HEK293T (cell line): Measurements from ENCODE around the gene POP5.

ENCODE experiments used
- CTCF ChIA-PET: fragments of 350-600 bp; formaldehyde crosslinking; extraction: SDS; loops from one replicate; lab custom pipeline; 2021; ENCODE audit warnings: antibody characterized with exemption, inconsistent platforms; lab: Yijun Ruan, JAX
- POLR2A ChIA-PET: fragments of 350-600 bp; formaldehyde crosslinking; extraction: SDS; loops from one replicate; lab custom pipeline; 2020; ENCODE audit warnings: antibody characterized with exemption, inconsistent platforms; lab: Yijun Ruan, JAX
- DNase-seq: peaks from one replicate; pipeline ENCODE4 v3.0.0; 2012; ENCODE audit warnings: mixed read lengths; ENCODE audit errors: extremely low spot score
- ARNT ChIP-seq: fragments of 450-650 bp; IDR thresholded peaks from 2 replicates; pipeline ENCODE4 v1.6.1; 2017; ENCODE audit warnings: mild to moderate bottlenecking
- BHLHE40 ChIP-seq: fragments of 450-650 bp; IDR thresholded peaks from 2 replicates; pipeline ENCODE4 v1.6.1; 2016; ENCODE audit warnings: mild to moderate bottlenecking, moderate library complexity, borderline replicate concordance
- CTBP1 ChIP-seq: fragments of 450-650 bp; IDR thresholded peaks from 2 replicates; pipeline ENCODE4 v1.6.1; 2016; ENCODE audit warnings: borderline replicate concordance
- ELF4 ChIP-seq: fragments of 450-650 bp; IDR thresholded peaks from 2 replicates; pipeline ENCODE4 v1.6.1; 2017; ENCODE audit warnings: antibody characterized with exemption
- FOXA1 ChIP-seq: fragments of 450-650 bp; IDR thresholded peaks from 2 replicates; pipeline ENCODE4 v1.6.1; 2016; ENCODE audit warnings: mild to moderate bottlenecking
- FOXK2 ChIP-seq: fragments of 450-650 bp; IDR thresholded peaks from 2 replicates; pipeline ENCODE4 v1.6.1; 2016; ENCODE audit warnings: mild to moderate bottlenecking
- FOXM1 ChIP-seq: fragments of 450-650 bp; IDR thresholded peaks from 2 replicates; pipeline ENCODE4 v1.6.1; 2017; ENCODE audit warnings: mild to moderate bottlenecking, borderline replicate concordance
- HDGF ChIP-seq: fragments of 450-650 bp; IDR thresholded peaks from 2 replicates; pipeline ENCODE4 v1.6.1; 2017; ENCODE audit warnings: antibody characterized with exemption, borderline replicate concordance
- L3MBTL2 ChIP-seq: fragments of 450-650 bp; conservative IDR thresholded peaks from 2 replicates; pipeline ENCODE4 v1.6.1; 2016; ENCODE audit warnings: mild to moderate bottlenecking
- LEF1 ChIP-seq: fragments of 450-650 bp; IDR thresholded peaks from 2 replicates; pipeline ENCODE4 v1.6.1; 2017; ENCODE audit warnings: mild to moderate bottlenecking, borderline replicate concordance
- NFRKB ChIP-seq: fragments of 450-650 bp; IDR thresholded peaks from 2 replicates; pipeline ENCODE4 v1.6.1; 2016; ENCODE audit warnings: mild to moderate bottlenecking, moderate library complexity
- PKNOX1 ChIP-seq: fragments of 450-650 bp; IDR thresholded peaks from 2 replicates; pipeline ENCODE4 v1.6.1; 2016
- SP1 ChIP-seq: fragments of 450-650 bp; IDR thresholded peaks from 2 replicates; pipeline ENCODE4 v1.6.1; 2017
- SUZ12 ChIP-seq: fragments of 450-650 bp; IDR thresholded peaks from 2 replicates; pipeline ENCODE4 v1.6.1; 2016; ENCODE audit warnings: mild to moderate bottlenecking
- TARDBP ChIP-seq: fragments of 450-650 bp; IDR thresholded peaks from 2 replicates; pipeline ENCODE4 v1.6.1; 2016
- ZNF384 ChIP-seq: fragments of 450-650 bp; IDR thresholded peaks from 2 replicates; pipeline ENCODE4 v1.6.1; 2016

The POP5 gene

DNA sequence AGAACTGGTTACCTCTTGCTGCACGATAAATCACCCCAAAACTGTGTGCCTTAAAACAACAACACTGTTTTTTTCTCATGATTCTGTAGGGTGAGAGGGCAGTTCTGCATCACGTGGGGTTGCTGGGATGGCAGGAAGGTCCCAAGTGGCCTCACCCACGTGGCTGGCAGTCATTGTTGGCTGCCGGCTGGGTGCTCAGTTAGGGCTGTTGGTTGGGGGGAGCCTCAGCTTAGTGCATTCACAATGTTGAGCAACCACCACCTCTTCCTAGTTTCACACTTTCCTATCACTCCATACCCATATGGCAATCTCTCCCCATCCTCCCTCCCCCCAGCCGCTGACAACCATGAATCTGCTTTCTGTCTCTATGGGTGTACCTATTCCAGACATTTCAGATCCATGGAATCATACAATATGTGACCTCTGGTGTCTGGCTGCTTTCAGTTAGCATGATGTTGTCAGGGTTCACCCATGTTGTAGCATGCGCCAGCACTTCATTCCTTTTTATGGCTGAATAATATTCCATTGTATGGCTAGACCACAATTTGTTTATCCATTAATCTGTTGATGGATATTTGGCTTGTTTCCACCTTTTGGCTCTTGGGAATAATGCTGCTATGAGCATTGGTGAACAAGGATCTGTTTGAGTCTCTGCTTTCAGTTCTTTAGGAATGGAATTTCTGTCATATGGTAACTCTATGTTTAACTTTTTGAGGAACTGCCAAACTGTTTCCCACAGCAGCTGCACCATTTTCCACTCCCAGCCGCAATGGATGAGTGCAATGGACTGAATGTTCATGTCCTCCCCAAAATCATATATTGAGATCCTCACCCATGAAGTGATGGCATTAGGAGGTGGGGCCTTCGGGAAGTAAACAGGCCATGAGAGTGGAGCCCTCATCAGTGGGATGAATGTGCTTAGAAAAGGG, 11.2 kb upstream of the POP5 start:
- TF ChIP-seq SUZ12 (no peak), FOXM1 (no peak), ZNF384 (no peak), FOXK2 (no peak), CTBP1 (no peak), FOXA1 (no peak), TARDBP (no peak), SP1 (no peak), BHLHE40 (no peak)
- no peak for DNase-seq
- POLR2A ChIA-PET, result no interaction called here
- CTCF ChIA-PET, result no interaction called here

- ChIA-PET CTCF (no interaction called here), POLR2A (no interaction called here)
- DNase-seq, result no peak
- TF ChIP-seq FOXM1, result no peak
- no peak for TF ChIP-seq LEF1
- no peak for TF ChIP-seq FOXK2
- no peak for TF ChIP-seq ELF4
Measured at GRCh38 chr12:120590741-120591407, 9.7 kb upstream of the POP5 start.

- CTCF ChIA-PET, result interaction anchor here (0.8 kb wide), 1 partner anchor 60 kb away, joined by 3 read pairs; no protein-coding TSS in a partner anchor
- no peak for DNase-seq
- TF ChIP-seq FOXK2, result no peak
- POLR2A ChIA-PET, result interaction anchor here (0.6 to 1.1 kb wide), 3 partner anchors 8 to 59 kb away, joined by 3 to 5 read pairs (median 3); partner anchors contain the start of gene POP5
Measured at GRCh38 chr12:120588948-120589930, 8.0 kb upstream of the POP5 start.

GRCh38 chr12:120588371-120588770, 7.2 kb upstream of the POP5 start:
- CTCF ChIA-PET, result no interaction called here
- POLR2A ChIA-PET, result interaction anchor here (1.1 kb wide), 1 partner anchor 11 kb away, joined by 5 read pairs; no protein-coding TSS in a partner anchor
- TF ChIP-seq LEF1 (no peak), SUZ12 (no peak), L3MBTL2 (no peak), ELF4 (no peak), FOXK2 (no peak), TARDBP (no peak), ZNF384 (no peak), HDGF (no peak), FOXA1 (no peak), PKNOX1 (no peak), BHLHE40 (no peak), CTBP1 (no peak), FOXM1 (no peak), NFRKB (no peak), SP1 (no peak), ARNT (no peak)
- DNase-seq, result no peak

GRCh38 chr12:120586860-120587259, 5.7 kb upstream of the POP5 start:
- CTCF ChIA-PET, result no interaction called here
- no peak for DNase-seq
- TF ChIP-seq L3MBTL2 (no peak), CTBP1 (no peak), NFRKB (no peak), FOXA1 (no peak), ELF4 (no peak), SUZ12 (no peak), HDGF (no peak), ZNF384 (no peak), FOXK2 (no peak), FOXM1 (no peak), BHLHE40 (no peak), ARNT (no peak), LEF1 (no peak), PKNOX1 (no peak), SP1 (no peak), TARDBP (no peak)
- POLR2A ChIA-PET, result interaction anchor here (0.6 kb wide), 1 partner anchor 7 kb away, joined by 3 read pairs; no protein-coding TSS in a partner anchor

- TF ChIP-seq ZNF384 (no peak), SP1 (no peak), L3MBTL2 (no peak), NFRKB (no peak), FOXK2 (no peak), TARDBP (no peak), SUZ12 (no peak), ELF4 (no peak), HDGF (no peak), PKNOX1 (no peak), LEF1 (no peak)
- POLR2A ChIA-PET, result no interaction called here
- CTCF ChIA-PET, result no interaction called here
- DNase-seq, result no peak
Measured at GRCh38 chr12:120586206-120586605, 5.0 kb upstream of the POP5 start.
